ENCODE results near the gene IQCK.

- no peak for TF ChIP-seq EZH2phosphoT487 (IDR thresholded peaks at IDR 0.05; ENCODE audit: low read depth)
- TF ChIP-seq CTCF (IDR thresholded peaks at IDR 0.05; ENCODE audit: low read depth, low read length): no peak
These were observed 17.7 kb upstream of the IQCK start for GRCh38 chr16:19700319-19700781.
